ENCODE measurements around the gene VASN.

DNA sequence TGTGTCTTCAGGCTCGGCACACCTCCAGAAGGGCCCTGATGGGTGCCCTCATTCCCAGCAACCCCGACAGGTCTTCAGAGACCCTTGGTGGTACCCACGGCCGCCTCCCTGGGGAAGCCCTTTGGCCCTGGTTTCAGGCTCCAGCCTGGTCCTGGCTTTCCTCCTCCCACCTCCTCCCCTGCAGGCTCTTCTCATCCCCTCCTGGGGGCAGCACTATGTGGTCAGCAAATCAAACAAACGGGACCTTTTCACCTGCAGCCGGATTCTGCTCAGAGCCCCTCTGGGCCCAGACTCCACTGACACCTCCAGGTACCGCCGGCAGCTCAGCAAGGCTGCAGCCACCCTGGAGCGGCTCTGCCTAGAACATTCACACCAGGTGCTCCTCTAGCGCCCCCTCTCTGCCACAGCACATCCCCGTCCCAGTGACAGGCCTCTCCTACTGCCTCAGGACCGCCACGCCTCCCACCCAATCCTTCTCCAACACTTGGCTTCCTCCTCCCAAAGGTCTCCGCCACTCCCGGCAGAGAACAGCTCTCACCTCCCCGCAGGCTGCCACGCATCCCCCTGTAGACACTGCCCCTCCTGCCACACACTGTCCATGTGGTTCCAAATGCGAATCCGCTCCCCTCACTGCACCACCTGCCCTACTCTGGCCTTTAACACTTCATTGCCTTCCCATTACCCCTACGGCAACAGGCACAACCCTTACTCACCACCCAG lies 32.8 kb downstream of the VASN start:
- TF ChIP-seq CTCF (IDR thresholded peaks at IDR 0.05) (peak; percentile 27 to 66 (median 39)), POLR2A (IDR thresholded peaks at IDR 0.05) (no peak)
